WERI-Rb-1 (cell line): ENCODE results near the gene SLC25A5.
A peak's percentile ranks its signal among the peaks of the same experiment; 100 is the strongest.
"Not testable (repeated sequence)": the region's sequence is repeated elsewhere in the genome, so short reads cannot be mapped to it uniquely, and the experiment has no call there.

ENCODE experiments used
- DNase-seq: peaks from one replicate; pipeline ENCODE4 v3.0.0-alpha.2; 2020
- H3K27ac ChIP-seq: fragments of 250-450 bp; sonication (Bioruptor Pico); 2 replicates; pipeline ENCODE4 v1.5.1; 2020; ENCODE audit warnings: mild to moderate bottlenecking, moderate library complexity
- H3K27me3 ChIP-seq: fragments of 250-450 bp; sonication (Bioruptor Pico); 2 replicates; pipeline ENCODE4 v1.5.1; 2021; ENCODE audit warnings: mild to moderate bottlenecking, low read depth, moderate library complexity; ENCODE audit not compliant: insufficient read depth, severe bottlenecking
- H3K36me3 ChIP-seq: fragments of 250-450 bp; sonication (Bioruptor Pico); 2 replicates; pipeline ENCODE4 v1.5.1; 2020; ENCODE audit warnings: mild to moderate bottlenecking, moderate library complexity
- H3K4me3 ChIP-seq: 2 replicates; pipeline ENCODE4 v1.5.1; 2011; ENCODE audit warnings: low read depth, mild to moderate bottlenecking, control low read depth, low read length
- H3K9me3 ChIP-seq: fragments of 250-450 bp; sonication (Bioruptor Pico); 2 replicates; pipeline ENCODE4 v1.5.1; 2021; ENCODE audit warnings: mild to moderate bottlenecking, moderate library complexity; ENCODE audit not compliant: severe bottlenecking
- TF ChIP-seq, protein P1 (sequence below): IDR thresholded peaks from 2 replicates; pipeline ENCODE4 v1.5.1; 2011; ENCODE audit warnings: low read depth, mild to moderate bottlenecking, control low read depth, inconsistent platforms, low read length

SLC25A5 gene

DNA sequence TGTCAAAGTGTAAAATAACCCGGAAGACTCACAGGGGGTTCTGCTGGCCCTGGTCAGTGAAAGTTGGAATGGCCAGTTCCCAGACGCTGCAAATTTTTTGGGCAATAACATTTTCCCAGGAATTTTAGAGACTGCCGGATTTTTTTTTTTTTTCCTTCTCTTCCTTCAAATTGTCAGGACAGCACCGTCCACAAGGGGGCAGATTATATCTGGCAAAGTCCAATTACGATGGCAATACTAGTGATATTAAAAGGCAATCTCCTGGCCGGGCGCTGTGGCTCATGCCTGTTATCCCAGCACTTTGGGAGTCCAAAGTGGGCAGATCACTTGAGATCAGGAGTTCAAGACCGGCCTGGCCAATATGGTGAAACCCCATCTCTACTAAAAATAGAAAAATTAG, 20.5 kb downstream of the SLC25A5 start:
- DNase-seq: peak; percentile 52

DNA sequence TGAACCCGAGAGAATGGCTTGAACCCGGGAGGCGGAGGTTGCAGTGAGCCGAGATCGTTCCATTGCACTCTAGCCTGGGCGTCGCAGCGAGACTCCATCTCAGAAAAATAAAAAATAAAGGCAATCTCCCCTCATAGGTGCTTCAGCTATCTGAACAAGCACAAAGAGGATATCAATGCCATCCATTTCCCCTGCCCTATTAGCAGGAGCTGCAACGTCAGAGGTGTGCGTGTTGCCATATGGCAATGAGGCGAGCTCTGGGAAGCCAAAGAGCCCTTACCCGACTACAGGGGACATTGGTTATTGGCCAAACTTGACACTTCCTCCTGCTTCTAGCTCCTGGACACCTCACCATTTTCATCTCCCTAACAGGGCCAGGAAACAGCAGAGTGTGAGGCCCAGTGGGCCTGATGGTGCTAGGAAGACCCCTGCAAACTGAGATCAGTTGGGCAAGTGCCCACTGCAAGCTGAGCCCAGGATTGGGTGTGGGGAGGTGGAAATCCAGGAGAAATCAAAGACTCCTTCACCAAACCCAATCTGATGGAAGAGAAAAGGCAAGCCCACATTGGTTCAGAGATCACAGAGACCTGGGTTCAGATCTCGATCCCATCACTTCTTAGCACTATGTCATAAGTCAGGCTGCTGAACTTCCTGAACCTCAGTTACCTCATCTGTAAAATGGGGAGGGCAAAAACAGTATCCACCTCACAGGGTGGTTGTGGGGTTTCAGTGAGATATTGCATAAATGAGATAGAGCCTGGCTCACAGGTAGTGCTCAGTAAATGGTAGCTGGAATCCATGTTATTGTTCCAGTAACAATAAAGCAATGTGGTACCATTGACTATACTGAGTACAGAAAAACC, 21.2 kb downstream of the SLC25A5 start:
- no peak for DNase-seq
- Histone ChIP-seq H3K4me3 (no peak overlapping the region), H3K27ac (no peak overlapping the region), H3K27me3 (peaks cover 6% of the 10 kb centered on the region), H3K36me3 (no peaks in the 10 kb centered on the region), H3K9me3 (no peaks in the 10 kb centered on the region)
- TF ChIP-seq, protein P1, sequence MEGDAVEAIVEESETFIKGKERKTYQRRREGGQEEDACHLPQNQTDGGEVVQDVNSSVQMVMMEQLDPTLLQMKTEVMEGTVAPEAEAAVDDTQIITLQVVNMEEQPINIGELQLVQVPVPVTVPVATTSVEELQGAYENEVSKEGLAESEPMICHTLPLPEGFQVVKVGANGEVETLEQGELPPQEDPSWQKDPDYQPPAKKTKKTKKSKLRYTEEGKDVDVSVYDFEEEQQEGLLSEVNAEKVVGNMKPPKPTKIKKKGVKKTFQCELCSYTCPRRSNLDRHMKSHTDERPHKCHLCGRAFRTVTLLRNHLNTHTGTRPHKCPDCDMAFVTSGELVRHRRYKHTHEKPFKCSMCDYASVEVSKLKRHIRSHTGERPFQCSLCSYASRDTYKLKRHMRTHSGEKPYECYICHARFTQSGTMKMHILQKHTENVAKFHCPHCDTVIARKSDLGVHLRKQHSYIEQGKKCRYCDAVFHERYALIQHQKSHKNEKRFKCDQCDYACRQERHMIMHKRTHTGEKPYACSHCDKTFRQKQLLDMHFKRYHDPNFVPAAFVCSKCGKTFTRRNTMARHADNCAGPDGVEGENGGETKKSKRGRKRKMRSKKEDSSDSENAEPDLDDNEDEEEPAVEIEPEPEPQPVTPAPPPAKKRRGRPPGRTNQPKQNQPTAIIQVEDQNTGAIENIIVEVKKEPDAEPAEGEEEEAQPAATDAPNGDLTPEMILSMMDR: no peak

More for the DNA sequence above, 20.5 kb downstream of the SLC25A5 start:
- Histone ChIP-seq H3K27me3 (peaks cover 6% of the 10 kb centered on the region), H3K27ac (no peak overlapping the region), H3K9me3 (no peaks in the 10 kb centered on the region), H3K36me3 (no peaks in the 10 kb centered on the region), H3K4me3 (no peak overlapping the region)
- TF ChIP-seq, protein P1: peak; percentile 50; the same call in 1 of the 2 replicates

- Histone ChIP-seq H3K4me3 (no peak overlapping the region), H3K27ac (no peak overlapping the region), H3K36me3 (no peaks in the 10 kb centered on the region), H3K9me3 (no peaks in the 10 kb centered on the region), H3K27me3 (peaks cover 6% of the 10 kb centered on the region)
- DNase-seq: no peak
- TF ChIP-seq, protein P1: no peak
These were observed 24.2 kb downstream of the SLC25A5 start for GRCh38 chrX:119492463-119492862.

GRCh38 chrX:119493851-119494495, 25.7 kb downstream of the SLC25A5 start:
- H3K27ac ChIP-seq, H3K27me3 ChIP-seq, H3K36me3 ChIP-seq, H3K4me3 ChIP-seq, DNase-seq, H3K9me3 ChIP-seq: not testable (repeated sequence)

- TF ChIP-seq, protein P1: no peak
- Histone ChIP-seq H3K27me3 (no peaks in the 10 kb centered on the region), H3K36me3 (no peaks in the 10 kb centered on the region), H3K4me3 (no peak overlapping the region), H3K9me3 (no peaks in the 10 kb centered on the region), H3K27ac (no peak overlapping the region)
- no peak for DNase-seq
These were observed 27.8 kb downstream of the SLC25A5 start for GRCh38 chrX:119495734-119496726.
